HepG2 (cell line): ENCODE measurements around the gene PEPD. TPM values are rescaled to one million over a fixed set of nuclear protein-coding genes. Genes with fewer than 3 reads are reported as not detected.
A peak's percentile ranks its signal among the peaks of the same experiment; 100 is the strongest.

Source experiments
- ARID2 ChIP-seq: sonication (generic); formaldehyde crosslinking; IDR thresholded peaks from 2 replicates; pipeline ENCODE4 v1.8.1; 2022; ENCODE audit warnings: mild to moderate bottlenecking, missing genetic modification reagents, borderline replicate concordance
- ATF7 ChIP-seq, 2 experiments: fragments of 450-650 bp in 1 of 2; sonication (generic) in 1 of 2; formaldehyde crosslinking in 1 of 2; IDR thresholded peaks; 2 replicates each; pipeline versions ENCODE4 v1.4.0 to v1.6.1; 2016 to 2020; ENCODE audit warnings: antibody characterized with exemption in 1 of 2, mild to moderate bottlenecking in 1 of 2, missing genetic modification reagents in 1 of 2
- FLYWCH1 ChIP-seq: sonication (generic); formaldehyde crosslinking; IDR thresholded peaks from 2 replicates; pipeline ENCODE4 v1.8.1; 2023; ENCODE audit warnings: mild to moderate bottlenecking, missing genetic modification reagents
- FOXO4 ChIP-seq: sonication (generic); formaldehyde crosslinking; conservative IDR thresholded peaks from 2 replicates; pipeline ENCODE4 v1.8.1; 2023; ENCODE audit warnings: missing genetic modification reagents
- IKZF4 ChIP-seq: sonication (generic); formaldehyde crosslinking; IDR thresholded peaks from 2 replicates; pipeline ENCODE4 v1.5.1; 2020; ENCODE audit warnings: borderline replicate concordance, mild to moderate bottlenecking, low read depth, missing genetic modification reagents; ENCODE audit errors: not compliant biosample characterization
- IKZF5 ChIP-seq: IDR thresholded peaks from 2 replicates; pipeline ENCODE4 v1.6.1; 2018; ENCODE audit warnings: missing genetic modification reagents, mild to moderate bottlenecking, missing compliant biosample characterization
- KLF12 ChIP-seq: sonication (generic); formaldehyde crosslinking; IDR thresholded peaks from 2 replicates; pipeline ENCODE4 v1.4.0; 2020; ENCODE audit warnings: missing genetic modification reagents, borderline replicate concordance
- MTA3 ChIP-seq: sonication (generic); formaldehyde crosslinking; IDR thresholded peaks from 2 replicates; pipeline ENCODE4 v1.4.0; 2020; ENCODE audit warnings: missing genetic modification reagents
- MXD3 ChIP-seq: IDR thresholded peaks from 2 replicates; pipeline ENCODE4 v1.6.1; 2016; ENCODE audit warnings: mild to moderate bottlenecking, missing biosample characterization, missing genetic modification reagents
- NCOR1 ChIP-seq: fragments of 200-600 bp; sonication (generic); IDR thresholded peaks from 2 replicates; pipeline ENCODE4 v1.7.0; 2017; ENCODE audit warnings: antibody characterized with exemption, low read length, borderline replicate concordance
- RAD21 ChIP-seq: fragments of 450-650 bp; formaldehyde crosslinking; IDR thresholded peaks from 2 replicates; pipeline ENCODE4 v1.5.0; 2020; ENCODE audit warnings: mild to moderate bottlenecking
- TAF15 ChIP-seq: fragments of 200-400 bp; formaldehyde crosslinking; IDR thresholded peaks from one replicate; pipeline ENCODE4 v1.6.1; 2018; ENCODE audit warnings: mild to moderate bottlenecking, low read depth, low read length; ENCODE audit not compliant: poor library complexity, severe bottlenecking
- TCF7L2 ChIP-seq: IDR thresholded peaks from 2 replicates; pipeline ENCODE4 v1.6.1; 2011; ENCODE audit warnings: mild to moderate bottlenecking, low read depth, low read length, moderate library complexity
- TOE1 ChIP-seq: sonication (generic); formaldehyde crosslinking; IDR thresholded peaks from 2 replicates; pipeline ENCODE4 v1.4.0; 2020; ENCODE audit warnings: mild to moderate bottlenecking, missing genetic modification reagents
- TSC22D2 ChIP-seq: sonication (generic); formaldehyde crosslinking; IDR thresholded peaks from 2 replicates; pipeline ENCODE4 v1.5.1; 2020; ENCODE audit warnings: missing genetic modification reagents, mild to moderate bottlenecking, borderline replicate concordance
- USF2 ChIP-seq, 2 experiments: sonication (generic) in 1 of 2; formaldehyde crosslinking in 1 of 2; IDR thresholded peaks; 2 replicates each; pipeline versions ENCODE4 v1.5.1 to v1.6.1; 2011 to 2020; ENCODE audit warnings: borderline replicate concordance in 1 of 2, low read depth in 1 of 2, low read length in 1 of 2, mild to moderate bottlenecking in 1 of 2, missing genetic modification reagents in 1 of 2, moderate library complexity in 1 of 2
- ZNF280D ChIP-seq: sonication (generic); formaldehyde crosslinking; IDR thresholded peaks from 2 replicates; pipeline ENCODE4 v1.5.1; 2020; ENCODE audit warnings: mild to moderate bottlenecking, missing genetic modification reagents
- polyA plus RNA-seq, 8 experiments: library from polyadenylated mRNA; depleted of rRNA in 3 of 8; stranded (reverse) in 7 of 8; unstranded in 1 of 8; fragments of >200 nt; fragmentation: Illumina TruSeq in 4 of 8; extraction: Trizol in 4 of 8; gene quantifications; 2 replicates each; pipeline versions ENCODE4 v1.2.1 to v1.2.3, GENCODE V29; 2011 to 2016; ENCODE audit warnings: low read depth in 4 of 8, missing spikeins in 1 of 8, mixed read lengths in 1 of 8; ENCODE audit not compliant: insufficient read depth in 1 of 8
- total RNA-seq, 5 experiments: library from RNA; depleted of rRNA; stranded (reverse); fragments of >200 nt; fragmentation: Illumina TruSeq; extraction: Trizol; gene quantifications; 2 replicates each; pipeline ENCODE4 v1.2.3, GENCODE V29; 2016; ENCODE audit warnings: low read depth in 1 of 5
- TF ChIP-seq, protein P1 (sequence below): sonication (generic); formaldehyde crosslinking; IDR thresholded peaks from 2 replicates; pipeline ENCODE4 v1.4.0; 2020; ENCODE audit warnings: mild to moderate bottlenecking, low read depth, missing genetic modification reagents
- TF ChIP-seq, protein P2 (sequence below): sonication (generic); formaldehyde crosslinking; IDR thresholded peaks from 2 replicates; pipeline ENCODE4 v1.4.0; 2020; ENCODE audit warnings: mild to moderate bottlenecking, missing genetic modification reagents

Gene PEPD
- total and polyA plus RNA-seq, 2 of the 13 experiments (the other 11 are each of a cell fraction or from before 2014, with no cell fraction given): 60.7 to 75.1 TPM

DNA sequence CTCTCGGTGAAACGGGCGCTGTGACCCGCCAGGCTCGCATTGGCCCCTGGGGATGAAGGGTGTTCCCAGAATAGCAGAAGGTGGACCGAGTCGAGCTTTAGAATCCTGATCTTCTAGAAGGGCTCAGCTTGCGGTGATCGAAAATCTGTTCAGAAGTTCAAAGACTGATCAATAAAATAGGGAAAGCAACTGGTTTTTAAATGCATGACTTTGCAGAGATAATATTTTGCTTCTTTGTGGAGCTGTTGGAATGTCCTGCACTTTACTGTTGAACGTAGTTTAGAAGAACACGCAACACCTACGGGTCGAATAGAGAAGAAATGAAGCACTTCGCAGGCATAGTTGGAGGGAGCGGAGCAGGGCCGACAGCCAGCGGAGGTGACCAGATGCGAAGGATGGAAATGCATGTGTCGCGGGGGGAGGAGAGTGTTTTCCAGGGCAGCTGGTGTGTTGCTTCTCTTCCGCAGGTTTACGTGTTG, 147.3 kb downstream of the PEPD start (continued):
- TF ChIP-seq TSC22D2 (CRISPR knock-in tag): no peak
- peak; percentile 28; the same call in 1 of the 2 replicates for TF ChIP-seq RAD21 (CRISPR knock-in tag)
- TF ChIP-seq TAF15: no peak
- no peak for TF ChIP-seq TOE1 (CRISPR knock-in tag)
- no peak for TF ChIP-seq USF2 (IDR thresholded peaks at IDR 0.05; ENCODE audit: low read depth, low read length)
- TF ChIP-seq USF2 (CRISPR knock-in tag; IDR thresholded peaks at IDR 0.05; ENCODE audit: borderline replicate concordance): no peak
- no peak for TF ChIP-seq NCOR1
- TF ChIP-seq IKZF5 (CRISPR knock-in tag): no peak
- no peak for TF ChIP-seq IKZF4
- no peak for TF ChIP-seq ATF7 (IDR thresholded peaks at IDR 0.05)
- TF ChIP-seq ATF7 (CRISPR knock-in tag; IDR thresholded peaks at IDR 0.05): no peak
- no peak for TF ChIP-seq FLYWCH1
- TF ChIP-seq, protein P1, sequence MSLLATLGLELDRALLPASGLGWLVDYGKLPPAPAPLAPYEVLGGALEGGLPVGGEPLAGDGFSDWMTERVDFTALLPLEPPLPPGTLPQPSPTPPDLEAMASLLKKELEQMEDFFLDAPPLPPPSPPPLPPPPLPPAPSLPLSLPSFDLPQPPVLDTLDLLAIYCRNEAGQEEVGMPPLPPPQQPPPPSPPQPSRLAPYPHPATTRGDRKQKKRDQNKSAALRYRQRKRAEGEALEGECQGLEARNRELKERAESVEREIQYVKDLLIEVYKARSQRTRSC (CRISPR knock-in tag): no peak
- TF ChIP-seq MTA3 (CRISPR knock-in tag): no peak
- 0 out of 2 replicates have a peak, but pooled peaks have one; percentile 50 for TF ChIP-seq ARID2 (CRISPR knock-in tag)
- TF ChIP-seq FOXO4 (CRISPR knock-in tag): no peak
- TF ChIP-seq MXD3: no peak
- TF ChIP-seq, protein P2, sequence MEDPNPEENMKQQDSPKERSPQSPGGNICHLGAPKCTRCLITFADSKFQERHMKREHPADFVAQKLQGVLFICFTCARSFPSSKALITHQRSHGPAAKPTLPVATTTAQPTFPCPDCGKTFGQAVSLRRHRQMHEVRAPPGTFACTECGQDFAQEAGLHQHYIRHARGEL (CRISPR knock-in tag): no peak
- TF ChIP-seq TCF7L2: no peak
- TF ChIP-seq ZNF280D (CRISPR knock-in tag): no peak
- TF ChIP-seq KLF12 (CRISPR knock-in tag): no peak
